ENCODE measurements around the gene MRPS18A. TPM values are rescaled to one million over a fixed set of nuclear protein-coding genes. Genes with fewer than 3 reads are reported as not detected.

The MRPS18A gene
- 37.9 and 45.6 TPM in 2 replicates for polyA plus RNA-seq (2014; cell fraction: cytosol; rRNA removed)
- polyA plus RNA-seq (2014; cell fraction: nucleus; rRNA removed) = 20.9 and 27.9 TPM in 2 replicates

- peak; percentile 66 for DNase-seq (ENCODE audit: low spot score)
Measured at GRCh38 chr6:43687437-43688347, at the start of gene MRPS18A. MRPS18A (minus strand) TSS chr6:43687791; CDS start chr6:43687779, 12 bp downstream.

- no peak for DNase-seq (ENCODE audit: low spot score)
Measured at GRCh38 chr6:43736844-43737243, 49.3 kb upstream of the MRPS18A start.

DNA sequence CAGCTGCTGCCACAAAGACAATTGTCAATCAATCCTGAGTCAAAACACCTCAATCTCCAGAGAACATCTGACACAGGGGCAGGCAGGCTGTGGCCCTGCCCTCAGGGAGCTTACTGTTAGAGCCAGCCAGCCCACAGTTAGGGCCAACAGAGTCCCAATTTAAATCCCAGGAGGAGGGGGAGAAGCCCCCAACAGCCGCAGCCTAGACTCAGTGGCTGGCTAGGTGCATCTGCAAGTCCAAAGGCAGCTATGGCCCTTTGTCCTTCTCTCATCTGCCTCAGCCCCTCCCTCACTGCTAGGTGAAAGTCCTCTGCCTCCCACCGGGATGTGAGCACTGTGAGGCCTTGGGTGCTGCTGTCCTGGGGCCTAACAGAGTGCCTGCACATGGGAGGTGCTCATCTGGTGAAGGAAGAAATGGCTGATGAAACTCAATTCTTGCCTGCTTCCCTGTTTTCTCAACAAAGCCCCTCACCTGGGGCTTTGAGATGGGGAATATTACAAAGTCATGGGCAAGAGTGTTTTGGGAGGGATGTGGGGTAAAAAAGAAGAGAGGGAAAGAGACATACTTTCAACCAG is 48.7 kb upstream of the MRPS18A start:
- DNase-seq (ENCODE audit: low spot score) = no peak

GRCh38 chr6:43735642-43736199 is 48.1 kb upstream of the MRPS18A start:
- no peak for DNase-seq (ENCODE audit: low spot score)

DNA sequence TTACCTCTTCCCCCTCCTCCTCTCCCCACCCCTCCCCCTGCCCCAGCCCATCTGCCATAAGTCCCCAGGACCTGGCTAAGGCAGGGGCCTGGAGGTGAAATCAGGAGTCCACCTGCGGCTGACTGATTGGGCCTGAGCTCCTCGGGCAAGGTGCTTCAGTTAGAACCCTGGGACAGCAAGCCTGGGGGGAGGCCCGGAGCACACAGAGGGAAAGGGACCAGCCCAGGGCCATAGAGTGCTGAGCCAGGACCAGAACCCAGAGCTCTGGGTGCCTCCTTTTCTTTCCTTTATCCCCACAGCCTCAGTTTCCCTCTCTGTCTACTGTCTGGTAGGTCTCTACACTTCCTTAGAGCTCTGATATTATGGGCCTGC is 46.7 kb upstream of the MRPS18A start:
- no peak for DNase-seq (ENCODE audit: low spot score)

GRCh38 chr6:43733471-43734293 is 46.1 kb upstream of the MRPS18A start:
- DNase-seq (ENCODE audit: low spot score) = no peak

- no peak for DNase-seq (ENCODE audit: low spot score)
Measured at GRCh38 chr6:43730634-43731033, 43.0 kb upstream of the MRPS18A start.

- no peak for DNase-seq (ENCODE audit: low spot score)
Measured at GRCh38 chr6:43729537-43729936, 41.9 kb upstream of the MRPS18A start.

GRCh38 chr6:43728586-43728985 is 41.0 kb upstream of the MRPS18A start:
- no peak for DNase-seq (ENCODE audit: low spot score)

DNA sequence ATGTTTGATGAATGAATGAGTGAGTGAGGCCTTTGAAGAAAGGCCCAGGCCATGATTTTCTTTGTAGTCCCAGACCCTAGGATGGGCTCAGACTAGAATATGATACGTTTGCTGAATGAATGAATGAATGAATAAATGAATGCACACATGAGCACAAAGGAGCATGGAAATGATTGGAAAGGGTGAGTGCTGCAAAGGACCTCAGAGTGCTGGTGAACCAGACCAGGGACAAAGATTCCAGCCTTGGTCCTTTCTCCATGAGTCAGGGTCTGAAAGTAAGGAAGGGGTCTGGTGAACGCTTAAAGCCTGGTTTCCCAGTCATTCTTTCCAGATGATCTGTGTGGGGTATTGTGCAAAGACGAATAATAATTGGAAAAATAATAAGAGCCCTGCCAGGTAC is 40.0 kb upstream of the MRPS18A start:
- no peak for DNase-seq (ENCODE audit: low spot score)

DNA sequence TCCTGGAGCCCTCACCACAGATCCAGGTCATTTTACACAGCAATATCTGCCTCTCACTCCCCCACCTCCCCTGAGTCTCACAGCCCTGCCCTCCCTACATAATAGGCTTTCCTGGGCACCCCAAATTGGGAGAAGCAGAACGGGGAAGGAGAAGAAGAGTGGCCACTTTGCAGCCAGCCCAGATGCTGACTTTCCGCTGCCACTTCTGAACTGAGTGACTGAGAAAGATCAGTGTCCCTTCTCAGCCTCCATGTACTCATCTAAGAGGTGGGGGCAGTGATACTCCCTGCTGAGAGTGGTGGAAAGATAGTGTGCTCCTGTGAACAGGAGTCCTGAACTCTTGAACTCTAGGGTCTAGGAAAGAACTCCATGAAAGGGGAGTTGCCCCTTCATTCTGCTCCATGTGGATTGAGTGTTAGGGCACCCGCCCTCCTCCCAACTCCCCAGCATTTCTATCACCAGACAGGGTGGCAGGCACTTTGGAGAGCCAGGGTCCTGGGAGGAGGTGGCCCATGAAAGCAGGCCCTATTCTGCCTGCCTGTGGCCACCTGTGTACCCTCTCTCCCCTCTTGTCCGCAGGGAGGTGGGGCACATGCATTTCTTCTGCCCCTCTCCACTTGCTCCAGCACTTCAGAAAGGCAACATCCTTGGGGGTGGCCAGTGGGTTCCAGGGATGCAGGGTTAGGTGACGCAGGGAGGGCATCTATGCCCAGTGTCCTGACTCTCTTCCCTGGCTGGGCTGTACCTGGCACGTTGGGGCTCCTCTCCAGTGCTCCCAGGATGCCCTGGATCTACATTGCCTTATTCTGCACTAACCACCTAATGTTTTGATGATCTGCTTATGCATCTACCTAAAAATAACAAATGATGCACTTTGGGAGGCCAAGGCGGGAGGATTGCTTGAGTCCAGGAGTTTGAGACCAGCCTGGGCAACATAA is 38.3 kb upstream of the MRPS18A start:
- no peak for DNase-seq (ENCODE audit: low spot score)

GRCh38 chr6:43724914-43725642 is 37.5 kb upstream of the MRPS18A start:
- DNase-seq (ENCODE audit: low spot score) = no peak

DNA sequence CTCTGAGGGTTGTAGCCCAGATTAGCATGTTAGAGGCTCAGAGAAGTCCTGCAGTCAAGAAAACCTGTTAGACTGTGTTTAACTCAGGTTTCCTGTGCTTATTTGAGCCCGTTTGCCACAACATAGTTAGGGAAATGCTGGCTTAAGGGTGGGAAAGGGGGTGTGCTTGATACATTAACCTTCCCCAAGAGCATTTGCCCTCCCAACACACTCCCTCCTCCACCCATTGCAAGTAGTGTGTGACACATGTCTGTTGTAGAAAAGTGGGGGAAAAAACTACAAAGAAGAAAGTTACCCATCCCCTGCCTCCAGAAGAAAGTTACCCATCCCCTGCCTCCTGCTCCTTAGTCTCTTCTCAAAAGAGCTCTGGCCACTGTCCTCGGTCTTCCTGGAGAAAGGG is 36.8 kb upstream of the MRPS18A start:
- DNase-seq (ENCODE audit: low spot score) = no peak

DNA sequence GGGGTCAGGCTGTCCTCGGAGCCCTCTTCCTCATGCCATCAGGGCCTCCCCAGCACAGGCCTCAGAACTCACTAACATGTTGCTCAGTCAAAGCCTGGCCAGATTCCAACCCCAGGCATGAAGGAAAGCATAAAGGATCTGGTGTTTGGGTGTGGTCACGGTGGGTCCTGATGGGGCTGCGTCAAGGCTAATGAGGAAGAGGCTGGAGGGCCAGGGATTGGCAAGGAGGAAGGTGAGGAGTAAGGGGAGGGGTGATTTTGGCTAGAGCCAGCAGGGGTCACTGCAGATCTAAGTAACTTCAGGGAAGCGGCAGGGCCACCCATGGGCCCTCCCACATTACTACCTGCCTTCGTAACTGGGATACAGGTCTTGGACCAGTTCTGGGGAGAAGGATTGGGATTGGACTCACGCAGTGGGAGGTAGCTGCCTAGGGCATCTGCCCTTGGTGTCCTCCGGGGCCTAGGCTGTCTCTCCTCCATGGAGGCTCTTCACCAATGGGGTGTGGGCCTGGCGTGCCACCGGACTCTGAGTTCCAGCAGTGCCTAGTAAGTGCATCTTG is 36.2 kb upstream of the MRPS18A start:
- peak; percentile 58 for DNase-seq (ENCODE audit: low spot score)

DNA sequence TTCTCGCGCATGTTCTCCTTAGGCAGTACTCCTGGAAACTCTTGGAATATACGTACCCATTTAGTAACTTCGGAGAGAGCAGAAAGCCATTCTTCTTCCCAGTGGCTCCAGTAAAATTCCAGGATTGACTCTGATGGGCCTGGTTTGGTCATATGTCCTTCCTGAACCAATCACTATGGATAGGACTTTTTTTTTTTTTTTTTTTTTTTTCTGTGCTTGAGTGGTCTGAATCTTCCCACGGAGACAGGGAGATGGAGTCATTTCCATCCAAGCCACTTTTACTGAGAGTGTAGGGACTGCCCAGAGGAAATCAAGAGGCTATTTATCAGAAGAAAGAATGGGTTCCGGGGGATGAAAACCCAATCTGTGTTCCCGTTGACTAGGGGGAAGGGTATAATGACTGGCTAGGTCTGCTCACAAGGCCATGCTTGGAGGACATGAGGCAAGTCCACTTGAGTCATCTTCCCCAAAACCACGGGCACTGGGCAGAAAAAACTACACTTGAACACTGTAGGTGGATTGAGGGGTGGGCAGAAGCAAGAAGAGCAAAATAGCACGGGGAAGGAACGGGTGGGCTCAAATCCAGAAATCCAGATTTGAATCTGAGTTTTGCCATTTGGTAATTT is 35.4 kb upstream of the MRPS18A start:
- no peak for DNase-seq (ENCODE audit: low spot score)

GRCh38 chr6:43720999-43721398 is 33.4 kb upstream of the MRPS18A start:
- no peak for DNase-seq (ENCODE audit: low spot score)

GRCh38 chr6:43719511-43719910 is 31.9 kb upstream of the MRPS18A start:
- no peak for DNase-seq (ENCODE audit: low spot score)

GRCh38 chr6:43718387-43719105 is 31.0 kb upstream of the MRPS18A start:
- DNase-seq (ENCODE audit: low spot score) = no peak
